ENCODE data around the gene NOTUM.

Gene NOTUM

GRCh38 chr17:81961087-81961511 lies at the start of gene NOTUM:
Gene NOTUM (minus strand): TSS chr17:81961187. CDS start chr17:81960909, 278 bp downstream.
- no peak for ATAC-seq

- ATAC-seq, result no peak
Observed at GRCh38 chr17:82009413-82009812, 48.4 kb upstream of the NOTUM start.

GRCh38 chr17:82008941-82009405 lies 48.0 kb upstream of the NOTUM start:
- no peak for ATAC-seq

GRCh38 chr17:82008258-82008940 lies 47.4 kb upstream of the NOTUM start:
- ATAC-seq, result no peak

GRCh38 chr17:82007495-82008257 lies 46.7 kb upstream of the NOTUM start:
- ATAC-seq, result no peak

- ATAC-seq, result no peak
Observed at GRCh38 chr17:82007228-82007494, 46.2 kb upstream of the NOTUM start.

- no peak for ATAC-seq
Observed at GRCh38 chr17:82006468-82007227, 45.7 kb upstream of the NOTUM start.

- ATAC-seq, result no peak
Observed at GRCh38 chr17:82005701-82006348, 44.8 kb upstream of the NOTUM start.

GRCh38 chr17:82004517-82005455 lies 43.8 kb upstream of the NOTUM start:
- no peak for ATAC-seq

- peak; percentile 82 for ATAC-seq
Observed at GRCh38 chr17:82003411-82004381, 42.7 kb upstream of the NOTUM start.

- no peak for ATAC-seq
Observed at GRCh38 chr17:82001571-82002056, 40.6 kb upstream of the NOTUM start.

GRCh38 chr17:82000803-82001570 lies 40.0 kb upstream of the NOTUM start:
- no peak for ATAC-seq

- no peak for ATAC-seq
Observed at GRCh38 chr17:81999976-82000802, 39.2 kb upstream of the NOTUM start.

- ATAC-seq, result no peak
Observed at GRCh38 chr17:81999587-81999975, 38.6 kb upstream of the NOTUM start.

- no peak for ATAC-seq
Observed at GRCh38 chr17:81998691-81999438, 37.9 kb upstream of the NOTUM start.

- no peak for ATAC-seq
Observed at GRCh38 chr17:81998212-81998611, 37.2 kb upstream of the NOTUM start.

- no peak for ATAC-seq
Observed at GRCh38 chr17:81996757-81997441, 35.9 kb upstream of the NOTUM start.
